H1 (cell line): Measurements from ENCODE around the gene CLRN1. TPM values are rescaled to one million over a fixed set of nuclear protein-coding genes. Genes with fewer than 3 reads are reported as not detected.

Experiments
- CTCF ChIA-PET: fragments of 300-600 bp; sonication (Branson Sonifier 250); formaldehyde crosslinking; loops from one replicate; lab custom pipeline; 2021; ENCODE audit not compliant: partially characterized antibody; lab: Charles Lee
- POLR2A ChIA-PET: fragments of 300-600 bp; sonication (Branson Sonifier 250); formaldehyde crosslinking; loops from one replicate; lab custom pipeline; 2021; ENCODE audit warnings: inconsistent platforms; ENCODE audit not compliant: partially characterized antibody; lab: Charles Lee
- DNase-seq, 2 experiments: peaks; one replicate each; pipeline versions ENCODE4 v3.0.0 to v3.0.0-alpha.2; 2010 to 2022; ENCODE audit warnings: low spot score in 2 of 2, low read depth in 1 of 2, mixed read lengths in 1 of 2
- FAIRE-seq: peaks from 2 replicates; lab custom pipeline; 2011; peaks lifted over from hg19 to GRCh38; lab: Jason Lieb, UNC
- H2AFZ ChIP-seq: 2 replicates; pipeline ENCODE4 v1.8.1; 2012; ENCODE audit warnings: low read length, inconsistent platforms
- H2AK5ac ChIP-seq: 2 replicates; pipeline ENCODE4 v1.6.1; 2013; ENCODE audit warnings: low read depth, low read length
- H2BK120ac ChIP-seq: replicated peaks from 2 replicates; pipeline ENCODE3; 2013; ENCODE audit warnings: low read depth, low read length, inconsistent platforms
- H2BK12ac ChIP-seq: 2 replicates; pipeline ENCODE4 v1.6.1; 2013; ENCODE audit warnings: low read depth, low read length
- H2BK15ac ChIP-seq: 2 replicates; pipeline ENCODE4 v1.6.1; 2013; ENCODE audit warnings: low read length
- H2BK20ac ChIP-seq: 2 replicates; pipeline ENCODE4 v1.6.1; 2013; ENCODE audit warnings: low read length
- H2BK5ac ChIP-seq: 2 replicates; pipeline ENCODE4 v1.6.1; 2013; ENCODE audit warnings: low read depth, low read length
- H3K14ac ChIP-seq: 2 replicates; pipeline ENCODE4 v1.6.1; 2013; ENCODE audit warnings: inconsistent platforms; ENCODE audit not compliant: insufficient read length
- H3K18ac ChIP-seq: 2 replicates; pipeline ENCODE4 v1.6.1; 2013; ENCODE audit warnings: low read length; ENCODE audit errors: extremely low read depth
- H3K23ac ChIP-seq: 2 replicates; pipeline ENCODE4 v1.6.1; 2013; ENCODE audit warnings: inconsistent platforms; ENCODE audit not compliant: insufficient read length
- H3K23me2 ChIP-seq: 2 replicates; pipeline ENCODE4 v1.6.1; 2013; ENCODE audit warnings: low read depth, low read length
- H3K27ac ChIP-seq: 2 replicates; pipeline ENCODE4 v1.6.1; 2011; ENCODE audit warnings: low read depth, low read length, inconsistent platforms
- H3K27me3 ChIP-seq, 4 experiments: replicated peaks in 1 of 4; 1 replicate in 1 of 4; 2 replicates in 3 of 4; pipeline versions ENCODE4 v1.6.1 to v1.8.1; 2011 to 2013; ENCODE audit warnings: low read length in 3 of 4, mild to moderate bottlenecking in 3 of 4, inconsistent platforms in 2 of 4, mixed read lengths in 2 of 4, moderate library complexity in 1 of 4; ENCODE audit not compliant: control insufficient read depth in 3 of 4, insufficient read depth in 3 of 4; ENCODE audit errors: extremely low read depth in 1 of 4
- H3K36me3 ChIP-seq, 4 experiments: 2 replicates each; pipeline versions ENCODE4 v1.6.1 to v1.8.1; 2011 to 2013; ENCODE audit warnings: mild to moderate bottlenecking in 4 of 4, low read length in 3 of 4, moderate library complexity in 2 of 4, control low read depth in 1 of 4, inconsistent platforms in 1 of 4; ENCODE audit not compliant: insufficient read depth in 4 of 4, control insufficient read depth in 2 of 4
- H3K4ac ChIP-seq: replicated peaks from 2 replicates; pipeline ENCODE3; 2013; ENCODE audit warnings: low read length, low read depth, mixed read lengths, inconsistent platforms; ENCODE audit not compliant: insufficient read length
- H3K4me1 ChIP-seq, 4 experiments: replicated peaks in 1 of 4; 1 replicate in 1 of 4; 2 replicates in 3 of 4; pipeline versions ENCODE4 v1.6.1 to v1.8.1; 2011 to 2013; ENCODE audit warnings: low read length in 3 of 4, inconsistent platforms in 2 of 4, mixed read lengths in 1 of 4; ENCODE audit not compliant: insufficient read depth in 4 of 4, control insufficient read depth in 3 of 4
- H3K4me2 ChIP-seq, 2 experiments: 2 replicates each; pipeline versions ENCODE4 v1.6.1 to v1.8.1; 2011 to 2013; ENCODE audit warnings: low read depth in 2 of 2, low read length in 2 of 2, control low read depth in 1 of 2, inconsistent platforms in 1 of 2, mild to moderate bottlenecking in 1 of 2; ENCODE audit not compliant: insufficient read depth in 1 of 2
- H3K4me3 ChIP-seq, 4 experiments: fragments of 200-600, 300-600 bp in 1 of 4; sonication (generic), shearing (Covaris generic), sonication (Bioruptor Twin) in 1 of 4; 2 replicates each; pipeline versions ENCODE4 v1.5.1 to v1.8.1; 2011 to 2016; ENCODE audit warnings: low read length in 4 of 4, low read depth in 3 of 4, control low read depth in 2 of 4, inconsistent platforms in 2 of 4, mild to moderate bottlenecking in 2 of 4, mixed read lengths in 1 of 4, moderate library complexity in 1 of 4; ENCODE audit not compliant: insufficient read depth in 2 of 4; ENCODE audit errors: extremely low read depth in 1 of 4
- H3K56ac ChIP-seq: replicated peaks from 2 replicates; pipeline ENCODE3; 2013; ENCODE audit warnings: low read depth, mild to moderate bottlenecking, mixed read lengths, low read length, inconsistent platforms; ENCODE audit not compliant: insufficient read length
- H3K79me1 ChIP-seq: 2 replicates; pipeline ENCODE4 v1.6.1; 2013; ENCODE audit warnings: low read depth, low read length, control low read depth
- H3K79me2 ChIP-seq, 2 experiments: 2 replicates each; pipeline versions ENCODE4 v1.6.1 to v1.8.1; 2012 to 2013; ENCODE audit warnings: low read length in 2 of 2, mild to moderate bottlenecking in 2 of 2, inconsistent platforms in 1 of 2; ENCODE audit not compliant: insufficient read depth in 2 of 2, control insufficient read depth in 1 of 2
- H3K9ac ChIP-seq, 4 experiments: replicated peaks in 1 of 4; 1 replicate in 1 of 4; 2 replicates in 3 of 4; pipeline versions ENCODE4 v1.6.1 to v1.8.1; 2011 to 2013; ENCODE audit warnings: low read depth in 3 of 4, low read length in 3 of 4, control low read depth in 2 of 4, mild to moderate bottlenecking in 2 of 4, moderate library complexity in 2 of 4, inconsistent platforms in 1 of 4; ENCODE audit errors: extremely low read depth in 1 of 4
- H3K9me3 ChIP-seq, 2 experiments: 2 replicates each; pipeline versions ENCODE4 v1.6.1 to v1.8.1; 2012 to 2013; ENCODE audit warnings: mild to moderate bottlenecking in 2 of 2, moderate library complexity in 2 of 2, control low read depth in 1 of 2, inconsistent platforms in 1 of 2, low read depth in 1 of 2, low read length in 1 of 2, mixed read lengths in 1 of 2; ENCODE audit not compliant: insufficient read depth in 2 of 2
- H4K20me1 ChIP-seq, 2 experiments: replicated peaks in 1 of 2; 2 replicates each; pipeline versions ENCODE3 to v1.8.1; 2011 to 2013; ENCODE audit warnings: inconsistent platforms in 2 of 2, low read length in 2 of 2, mild to moderate bottlenecking in 1 of 2; ENCODE audit not compliant: insufficient read depth in 2 of 2, control insufficient read depth in 1 of 2
- H4K5ac ChIP-seq: 2 replicates; pipeline ENCODE4 v1.6.1; 2013; ENCODE audit warnings: low read length, low read depth, mixed read lengths, inconsistent platforms; ENCODE audit not compliant: insufficient read length
- H4K8ac ChIP-seq: 2 replicates; pipeline ENCODE4 v1.8.0; 2013; ENCODE audit warnings: mild to moderate bottlenecking, moderate library complexity, low read length, inconsistent platforms; ENCODE audit not compliant: insufficient read depth; ENCODE audit errors: extremely low read depth
- H4K91ac ChIP-seq: replicated peaks from 2 replicates; pipeline ENCODE3; 2013; ENCODE audit warnings: low read length, mixed read lengths, inconsistent platforms; ENCODE audit not compliant: insufficient read length
- EGR1 ChIP-seq: IDR thresholded peaks from 2 replicates; pipeline ENCODE4 v1.6.1; 2011; ENCODE audit warnings: low read depth, low read length, borderline replicate concordance
- PHF8 ChIP-seq: fragments of 200-600 bp; sonication (generic); conservative IDR thresholded peaks from 2 replicates; pipeline ENCODE4 v1.7.1; 2012; ENCODE audit warnings: low read depth, mild to moderate bottlenecking, inconsistent platforms, low read length, moderate library complexity
- SIX5 ChIP-seq: IDR thresholded peaks from 2 replicates; pipeline ENCODE4 v1.6.1; 2011; ENCODE audit warnings: mild to moderate bottlenecking, low read depth, low read length
- WGBS, 2 experiments: shearing (Covaris generic) in 1 of 2; methylation state at CpG; one replicate each; pipeline versions ENCODE4 v1.1.6 to v1.1.7; 2013 to 2015; ENCODE audit warnings: low lambda C conversion rate in 2 of 2, mixed read lengths in 2 of 2, inconsistent platforms in 1 of 2, low coverage in 1 of 2, missing lambda C conversion rate in 1 of 2; ENCODE audit not compliant: insufficient replicate concordance in 2 of 2, insufficient coverage in 1 of 2, insufficient read length in 1 of 2; ENCODE audit errors: extremely low coverage in 1 of 2, missing lambda C conversion rate in 1 of 2; 5-methylcytosine and 5-hydroxymethylcytosine counted together
- polyA plus RNA-seq, 7 experiments: library from polyadenylated mRNA; depleted of rRNA in 3 of 7; stranded (reverse) in 5 of 7; unstranded in 2 of 7; fragments of >200 nt in 5 of 7; fragments of 200-250 nt in 2 of 7; gene quantifications; 1 replicate in 5 of 7; 2 replicates in 1 of 7; 4 replicates in 1 of 7; pipeline versions ENCODE4 v1.2.1 to v1.2.3, GENCODE V29; 2011 to 2013; ENCODE audit warnings: missing spikeins in 2 of 7, mixed read lengths in 2 of 7
- total RNA-seq: library from RNA; stranded (reverse); fragmentation: NEBNext Ultra II Directional; extraction: Animal tissue kit (Norgen Biotek cat#: 25700); gene quantifications from 2 replicates; pipeline ENCODE4 v1.2.1, GENCODE V29; 2021

Gene CLRN1
- total and polyA plus RNA-seq, 2 of the 8 experiments (the other 6 are each of a cell fraction or from before 2014, with no cell fraction given): 0.20 to 0.35 TPM

- Histone ChIP-seq H2BK15ac (no peak overlapping the region), H3K4me1 (no peaks in the 10 kb centered on the region), H3K56ac (no peak overlapping the region), H3K79me1 (no peaks in the 10 kb centered on the region), H2BK12ac (no peak overlapping the region), H4K8ac (no peak overlapping the region), H3K27ac (no peak overlapping the region), H2BK20ac (no peak overlapping the region), H4K5ac (no peak overlapping the region), H3K23me2 (no peaks in the 10 kb centered on the region), H4K91ac (no peak overlapping the region), H3K4ac (no peak overlapping the region), H2AK5ac (no peak overlapping the region), H2BK5ac (no peak overlapping the region), H3K9ac (no peak overlapping the region), H3K23ac (no peak overlapping the region), H3K36me3 (no peaks in the 10 kb centered on the region), H3K9me3 (no peaks in the 10 kb centered on the region), H3K4me2 (no peak overlapping the region), H3K4me3 (no peak overlapping the region), H3K18ac (no peak overlapping the region), H4K20me1 (no peaks in the 10 kb centered on the region), H3K14ac (no peak overlapping the region), H3K27me3 (no peaks in the 10 kb centered on the region), H2BK120ac (no peak overlapping the region), H2AFZ (no peak overlapping the region), H3K79me2 (no peaks in the 10 kb centered on the region)
- DNase-seq: no peak
- TF ChIP-seq PHF8: no peak
- TF ChIP-seq EGR1: no peak
- no peak for TF ChIP-seq SIX5
- 82% methylated on average over 3 of the region's 3 CpGs; no CpG with 5 or more reads in 1 of the 2 experiments for WGBS, 2 experiments
- ChIA-PET CTCF (no interaction called here), POLR2A (no interaction called here)
- FAIRE-seq: no peak
Measured at GRCh38 chr3:150912501-150912900, 60.0 kb downstream of the CLRN1 start.
